ENCODE data around the gene C2CD3. TPM values are rescaled to one million over a fixed set of nuclear protein-coding genes. Genes with fewer than 3 reads are reported as not detected.
"Not testable (repeated sequence)": the region's sequence is repeated elsewhere in the genome, so short reads cannot be mapped to it uniquely, and the experiment has no call there.

Gene C2CD3
- total RNA-seq, 1 experiment from 2014 or later = 22.0 TPM

GRCh38 chr11:74069146-74070046, 101.4 kb downstream of the C2CD3 start:
- H2AFZ ChIP-seq (ENCODE audit: low read length) = no peak overlapping the region
- H2BK12ac ChIP-seq (ENCODE audit: insufficient read length, low read depth, low read length) = no peak overlapping the region
- no peak overlapping the region for H2AK5ac ChIP-seq (ENCODE audit: insufficient read length, low read length)
- Mint-ChIP-seq H3K4me1 (no peaks in the 10 kb centered on the region), H3K4me3 (no peak overlapping the region), H3K27ac (no peak overlapping the region), H3K9me3 (no peaks in the 10 kb centered on the region; a peak in 1 of 5 replicates), H3K36me3 (ENCODE audit: insufficient read depth in 1 of 3, low read depth in 3 of 3) (peaks cover 9 to 13% (median 12%) of the 10 kb centered on the region in 3 experiments; a peak in 6 of 7 replicates), H3K27me3 (ENCODE audit: low read depth) (no peaks in the 10 kb centered on the region)
- no peak overlapping the region for H4K8ac ChIP-seq (replicated peaks; ENCODE audit: insufficient read length, low read depth, low read length)
- H2BK15ac ChIP-seq (ENCODE audit: low read depth, low read length) = no peak overlapping the region
- WGBS (ENCODE audit: extremely low coverage, insufficient read length, low lambda C conversion rate) = no CpG with 5 or more reads among the region's 6 CpGs
- no peak overlapping the region for H3K4me2 ChIP-seq (ENCODE audit: insufficient read depth, insufficient read length, low read length)
- no peaks in the 10 kb centered on the region for H3K79me2 ChIP-seq (ENCODE audit: insufficient read depth, low read length)
- no peak overlapping the region for H2BK120ac ChIP-seq (ENCODE audit: low read depth, low read length, poor library complexity, severe bottlenecking)
- no peaks in the 10 kb centered on the region for H3K27me3 ChIP-seq (ENCODE audit: insufficient read depth, low read length)
- H3K9me3 ChIP-seq (ENCODE audit: control insufficient read depth, low read depth, low read length) = no peaks in the 10 kb centered on the region
- no peaks in the 10 kb centered on the region for H3K23me2 ChIP-seq (ENCODE audit: insufficient read length, low read depth, low read length, poor library complexity, severe bottlenecking)
- no peak overlapping the region for H2BK20ac ChIP-seq (ENCODE audit: low read depth, low read length, poor library complexity, severe bottlenecking)
- no peak for DNase-seq
- H3T11ph ChIP-seq (ENCODE audit: low read length) = no peak overlapping the region
- H3K4me1 ChIP-seq (ENCODE audit: insufficient read depth, low read length) = no peaks in the 10 kb centered on the region
- H3K27ac ChIP-seq (ENCODE audit: insufficient read length, low read depth, low read length) = no peak overlapping the region
- no peak overlapping the region for H3K4ac ChIP-seq (ENCODE audit: low read depth, low read length)
- no peak overlapping the region for H3K23ac ChIP-seq (ENCODE audit: insufficient read length, low read depth, low read length)
- no peaks in the 10 kb centered on the region for H4K20me1 ChIP-seq (ENCODE audit: control insufficient read depth, insufficient read depth, insufficient read length)
- no peak overlapping the region for H2BK5ac ChIP-seq (ENCODE audit: insufficient read length, low read length)
- no peak overlapping the region for H3K9ac ChIP-seq (ENCODE audit: extremely low read depth, insufficient read length, low read length)
- H3K14ac ChIP-seq (ENCODE audit: insufficient read depth, low read length) = no peak overlapping the region
- no peaks in the 10 kb centered on the region for H3K79me1 ChIP-seq (ENCODE audit: insufficient read depth, low read depth, low read length, poor library complexity, severe bottlenecking)
- H4K91ac ChIP-seq (ENCODE audit: insufficient read length, low read depth, low read length) = no peak overlapping the region
- no peak overlapping the region for H4K5ac ChIP-seq (ENCODE audit: insufficient read length, low read depth, low read length)
- H3K56ac ChIP-seq (ENCODE audit: insufficient read length, low read depth, low read length) = no peak overlapping the region
- no peak for TF ChIP-seq CTCF (conservative IDR thresholded peaks at IDR 0.05)
- H3K18ac ChIP-seq (ENCODE audit: insufficient read length, low read depth, low read length) = no peak overlapping the region

- not testable (repeated sequence) for H2AFZ ChIP-seq (ENCODE audit: low read length); H3K79me2 ChIP-seq (ENCODE audit: insufficient read depth, low read length); H3K4me3 Mint-ChIP-seq; H3K9me3 ChIP-seq (ENCODE audit: control insufficient read depth, low read depth, low read length); H2BK120ac ChIP-seq (ENCODE audit: low read depth, low read length, poor library complexity, severe bottlenecking); H3K27ac Mint-ChIP-seq; H3K56ac ChIP-seq (ENCODE audit: insufficient read length, low read depth, low read length); H4K91ac ChIP-seq (ENCODE audit: insufficient read length, low read depth, low read length); H3K9ac ChIP-seq (ENCODE audit: extremely low read depth, insufficient read length, low read length); H4K5ac ChIP-seq (ENCODE audit: insufficient read length, low read depth, low read length); H3K23me2 ChIP-seq (ENCODE audit: insufficient read length, low read depth, low read length, poor library complexity, severe bottlenecking); H2BK5ac ChIP-seq (ENCODE audit: insufficient read length, low read length); H3K23ac ChIP-seq (ENCODE audit: insufficient read length, low read depth, low read length); H3K27me3 ChIP-seq (ENCODE audit: insufficient read depth, low read length); H3K9me3 Mint-ChIP-seq; H3T11ph ChIP-seq (ENCODE audit: low read length); H2BK15ac ChIP-seq (ENCODE audit: low read depth, low read length); DNase-seq; H3K4me1 ChIP-seq (ENCODE audit: insufficient read depth, low read length); H3K79me1 ChIP-seq (ENCODE audit: insufficient read depth, low read depth, low read length, poor library complexity, severe bottlenecking); H3K27ac ChIP-seq (ENCODE audit: insufficient read length, low read depth, low read length); H4K20me1 ChIP-seq (ENCODE audit: control insufficient read depth, insufficient read depth, insufficient read length); H3K4me1 Mint-ChIP-seq; H2BK12ac ChIP-seq (ENCODE audit: insufficient read length, low read depth, low read length); H3K18ac ChIP-seq (ENCODE audit: insufficient read length, low read depth, low read length); H3K4ac ChIP-seq (ENCODE audit: low read depth, low read length); H3K27me3 Mint-ChIP-seq (ENCODE audit: low read depth); H3K4me2 ChIP-seq (ENCODE audit: insufficient read depth, insufficient read length, low read length); H3K36me3 Mint-ChIP-seq (ENCODE audit: insufficient read depth in 1 of 3, low read depth in 3 of 3); H3K14ac ChIP-seq (ENCODE audit: insufficient read depth, low read length); H4K8ac ChIP-seq (replicated peaks; ENCODE audit: insufficient read length, low read depth, low read length); H2BK20ac ChIP-seq (ENCODE audit: low read depth, low read length, poor library complexity, severe bottlenecking); H2AK5ac ChIP-seq (ENCODE audit: insufficient read length, low read length)
Observed at GRCh38 chr11:74066663-74067062, 104.1 kb downstream of the C2CD3 start.

All from H9 (cell line).